ENCODE measurements around the gene SYNPO2.

GRCh38 chr4:119039160-119039559 lies 150.5 kb downstream of the SYNPO2 start:
- TF ChIP-seq CTCF (IDR thresholded peaks at IDR 0.05) (no peak), EZH2 (IDR thresholded peaks at IDR 0.05; ENCODE audit: borderline replicate concordance, insufficient read depth, low read depth, low read length, poor library complexity, severe bottlenecking) (no peak)

Data from B cell (primary cell).